ENCODE measurements around the gene GNS.

The GNS gene

DNA sequence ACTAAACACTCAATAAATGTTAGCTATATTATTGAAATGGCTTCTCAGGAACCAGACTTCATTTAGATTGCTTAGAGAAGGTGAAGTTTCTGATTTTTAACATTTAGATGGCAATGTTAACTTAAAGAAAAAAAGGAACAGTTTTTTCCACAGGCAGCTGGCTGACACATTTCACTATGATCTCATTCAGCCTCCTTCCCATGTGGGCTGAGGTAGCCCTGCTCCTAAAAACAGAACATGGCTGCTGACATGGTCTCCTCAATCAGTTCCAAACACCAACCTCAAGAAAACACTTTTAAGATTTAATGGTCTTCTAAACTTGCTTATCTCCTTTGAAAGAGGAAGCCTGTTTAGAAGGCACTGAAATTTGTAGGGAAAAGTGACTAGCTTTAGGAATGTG is 23.8 kb downstream of the GNS start:
- no peak for DNase-seq (ENCODE audit: low spot score)

DNA sequence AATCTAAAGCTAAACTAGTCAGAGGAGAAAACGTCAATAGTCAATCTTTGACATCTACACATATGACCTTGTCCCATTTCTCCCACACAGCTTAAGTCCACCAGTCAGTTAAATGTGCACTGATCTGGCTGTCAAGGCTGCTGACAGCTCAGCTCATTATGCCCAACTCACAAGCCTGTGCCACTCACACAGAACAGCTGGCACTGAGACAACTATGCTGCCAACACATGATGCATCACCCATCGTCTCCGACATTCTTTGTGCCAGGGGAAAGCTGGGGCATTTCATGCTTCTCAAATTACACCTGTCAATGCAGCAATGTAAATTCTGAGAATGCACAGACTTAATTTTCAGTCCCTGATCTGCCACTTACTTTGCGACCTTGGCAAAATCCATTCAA is 25.3 kb downstream of the GNS start:
- DNase-seq (ENCODE audit: low spot score), result no peak

DNA sequence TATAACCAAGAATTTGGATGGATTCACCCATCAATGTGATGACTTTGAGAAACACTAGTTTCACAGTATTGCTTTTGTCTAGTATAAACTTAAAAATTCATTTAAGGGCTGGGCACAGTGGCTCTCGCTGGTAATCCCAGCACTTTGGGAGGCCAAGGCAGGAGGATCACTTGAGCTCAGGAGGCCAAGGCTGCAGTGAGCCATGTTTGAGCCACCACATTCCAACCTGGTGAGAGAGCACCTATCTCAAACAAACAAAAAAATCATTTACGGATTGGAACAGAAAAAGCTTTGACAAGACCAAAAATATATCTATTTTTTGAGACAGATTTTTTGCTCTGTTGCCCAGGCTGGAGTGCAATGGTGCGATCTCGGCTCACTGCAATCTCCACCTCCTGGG is 27.5 kb downstream of the GNS start:
- DNase-seq (ENCODE audit: low spot score), result no peak

DNA sequence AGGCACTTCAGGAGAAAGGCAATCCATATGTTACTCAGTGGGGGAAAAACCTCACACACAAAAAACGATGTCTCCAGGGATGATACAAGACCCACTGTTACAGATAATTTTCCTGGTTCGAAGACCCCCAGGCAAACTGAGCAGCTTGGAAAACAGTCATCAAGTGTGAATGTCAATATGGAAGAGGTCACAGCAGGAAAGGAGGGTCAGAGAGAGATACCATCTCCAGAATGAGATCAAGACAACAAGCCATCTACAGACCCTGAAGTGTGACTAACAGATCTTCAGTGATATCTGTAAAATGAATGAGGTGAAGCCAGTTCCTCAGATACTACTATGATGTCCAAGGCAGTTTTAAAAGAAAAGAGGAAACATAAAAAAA is 28.6 kb downstream of the GNS start:
- DNase-seq (ENCODE audit: low spot score), result no peak

DNA sequence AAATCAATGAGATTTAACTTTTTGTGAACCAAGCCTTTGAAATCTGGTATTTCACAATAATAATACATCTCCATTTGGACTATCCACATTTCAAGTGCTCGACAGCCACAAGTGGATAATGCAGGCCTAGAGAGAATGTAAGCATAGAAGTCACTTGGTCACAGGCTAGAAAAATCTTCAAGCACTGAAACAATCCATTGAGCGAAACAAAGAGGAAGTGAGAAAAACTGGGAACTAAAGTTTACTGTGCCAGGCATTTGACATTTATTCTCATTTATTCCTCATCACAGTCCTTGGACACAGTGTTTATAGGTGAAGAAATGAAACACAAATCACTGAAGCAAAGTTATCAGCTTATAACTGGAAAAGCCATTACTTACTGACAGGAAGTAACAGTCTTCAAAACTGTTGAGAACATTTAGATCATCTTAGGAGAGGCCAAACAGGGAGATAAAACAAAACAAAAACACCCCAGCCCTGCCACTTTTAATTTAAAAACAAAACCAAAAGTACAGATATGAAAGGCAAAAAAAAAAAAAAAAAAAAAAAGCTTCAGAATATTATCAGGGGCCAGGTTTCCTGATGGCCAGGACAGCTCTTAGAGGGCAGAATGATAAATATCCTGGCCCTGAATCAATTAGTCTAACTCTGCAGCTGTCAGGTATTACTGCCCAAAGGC is 29.2 kb downstream of the GNS start:
- no peak for DNase-seq (ENCODE audit: low spot score)

DNA sequence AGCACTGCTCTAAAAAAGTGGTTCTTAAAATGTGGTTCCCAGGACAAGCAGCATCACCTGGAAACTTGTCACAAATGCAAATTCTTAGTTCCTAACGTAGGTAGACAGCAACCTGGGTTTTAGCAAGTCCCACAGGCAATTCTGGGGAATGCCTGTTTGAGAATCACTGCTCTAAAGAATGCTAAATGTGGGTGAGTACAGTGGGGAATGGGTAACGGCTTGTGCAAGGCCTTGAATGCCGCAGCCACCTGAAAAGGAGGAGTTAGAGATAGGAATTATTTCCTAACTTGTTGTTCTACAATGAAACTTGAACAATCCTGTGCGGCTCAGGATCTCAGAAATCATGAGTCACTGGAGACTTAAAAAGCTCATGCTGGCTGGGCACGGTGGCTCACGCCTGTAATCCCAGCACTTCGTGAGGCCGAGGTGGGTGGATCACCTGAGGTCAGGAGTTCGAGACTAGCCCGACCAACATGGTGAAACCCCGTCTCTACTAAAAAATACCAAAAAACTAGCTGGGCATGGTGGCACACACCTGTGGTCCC is 34.9 kb downstream of the GNS start:
- no peak for DNase-seq (ENCODE audit: low spot score)

DNA sequence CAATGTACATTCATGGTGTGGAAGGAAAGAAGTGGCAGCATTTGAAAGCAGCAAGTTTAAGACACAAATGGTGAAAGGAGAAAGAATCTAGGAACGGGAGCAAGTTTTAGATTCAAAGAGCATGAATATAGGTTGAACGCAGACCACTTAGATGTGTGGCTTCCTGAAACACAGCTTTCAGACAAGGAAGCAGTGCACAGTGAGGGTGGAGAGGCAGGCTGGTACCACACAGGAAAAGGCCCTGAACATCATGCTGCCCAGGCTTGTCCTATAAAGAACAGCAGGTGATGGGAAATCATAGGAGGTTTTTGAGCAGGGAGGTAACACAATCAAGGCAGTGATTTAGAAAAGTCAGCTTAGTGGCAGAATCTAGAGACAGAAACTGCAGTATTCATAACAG is 35.6 kb downstream of the GNS start:
- no peak for DNase-seq (ENCODE audit: low spot score)

DNA sequence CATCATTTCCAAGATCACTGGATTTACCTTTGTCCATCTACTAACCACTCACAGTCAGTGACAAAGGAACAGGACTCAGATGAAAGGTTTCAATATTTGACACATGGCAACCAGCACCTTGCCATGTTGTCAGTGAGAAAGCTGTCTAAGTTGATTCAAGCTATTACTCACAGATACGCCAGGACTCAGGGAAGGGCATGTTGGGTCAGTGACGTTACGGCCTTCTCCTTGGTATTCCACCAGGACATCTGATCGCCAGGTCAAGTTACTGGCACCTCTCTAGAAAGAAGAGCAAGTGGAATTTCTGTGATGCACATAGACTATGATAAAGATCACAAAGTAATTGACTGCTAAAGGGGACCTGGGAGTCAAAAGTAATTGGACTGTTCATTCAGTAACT is 36.4 kb downstream of the GNS start:
- no peak for DNase-seq (ENCODE audit: low spot score)

DNA sequence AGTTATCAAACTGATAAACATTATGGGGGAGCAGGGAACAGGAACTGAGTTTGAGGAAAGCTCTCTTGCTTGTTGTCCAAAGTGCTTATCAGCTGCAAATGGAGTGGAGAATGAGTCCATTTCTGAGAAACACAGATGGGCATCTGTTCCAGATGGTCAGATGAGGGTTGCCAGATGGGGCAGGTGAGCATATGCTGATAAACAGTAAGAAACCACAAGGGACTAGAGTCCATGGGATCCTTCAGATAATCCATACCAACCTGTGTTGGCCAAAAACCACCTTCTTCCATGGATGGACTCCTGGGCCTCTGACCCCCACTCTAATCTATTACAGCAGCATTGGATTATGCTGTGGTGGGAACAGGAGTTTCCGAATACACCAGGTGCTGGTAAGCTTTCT is 38.3 kb downstream of the GNS start:
- DNase-seq (ENCODE audit: low spot score), result no peak

DNA sequence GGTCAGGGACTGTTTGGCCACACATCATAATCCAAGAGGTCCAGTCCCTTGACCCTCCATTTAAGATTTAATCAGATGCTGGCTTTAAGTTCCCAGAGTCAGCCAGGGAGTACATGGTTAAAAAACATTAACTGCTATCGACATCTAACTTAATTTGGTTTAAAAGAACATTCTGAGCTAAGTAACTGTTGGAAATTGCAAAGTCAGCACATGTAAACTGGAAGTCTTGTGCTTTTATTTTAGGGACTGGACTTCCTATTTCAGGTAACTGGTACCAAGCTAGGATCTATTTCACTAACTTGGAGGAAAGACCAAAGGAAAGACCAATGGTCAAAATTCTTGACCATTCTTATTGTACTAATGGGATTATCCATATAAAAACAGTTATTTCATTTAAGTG is 40.6 kb downstream of the GNS start:
- no peak for DNase-seq (ENCODE audit: low spot score)

DNA sequence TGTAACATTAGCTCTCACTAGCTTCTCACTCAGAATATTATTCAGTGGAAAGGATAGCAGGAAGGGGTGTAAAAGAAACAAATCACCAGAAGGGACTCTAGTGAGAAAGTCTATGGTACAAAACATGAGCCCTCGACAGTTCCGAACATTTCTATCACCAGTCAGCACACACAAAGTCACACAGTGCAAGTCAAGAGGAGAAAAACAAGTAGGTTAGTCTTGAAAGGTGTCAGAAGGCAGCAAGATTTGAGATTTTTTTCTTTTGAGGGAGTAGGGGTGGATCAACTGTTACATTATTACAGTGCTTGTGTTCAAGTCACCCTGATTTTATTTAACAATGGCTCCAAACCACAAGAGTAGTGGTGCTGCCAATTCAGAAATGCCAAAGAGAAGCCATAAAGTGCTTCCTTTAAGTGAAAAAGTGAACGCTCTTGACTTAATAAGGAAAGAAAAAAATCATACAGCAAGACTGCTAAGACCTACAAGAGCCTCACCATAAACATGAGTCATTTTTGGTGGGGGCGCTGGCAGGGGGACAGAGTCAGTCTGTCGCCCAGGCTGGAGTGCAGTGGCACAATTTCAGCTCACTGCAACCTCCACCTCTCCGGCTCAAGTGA is 42.3 kb downstream of the GNS start:
- no peak for DNase-seq (ENCODE audit: low spot score)

DNA sequence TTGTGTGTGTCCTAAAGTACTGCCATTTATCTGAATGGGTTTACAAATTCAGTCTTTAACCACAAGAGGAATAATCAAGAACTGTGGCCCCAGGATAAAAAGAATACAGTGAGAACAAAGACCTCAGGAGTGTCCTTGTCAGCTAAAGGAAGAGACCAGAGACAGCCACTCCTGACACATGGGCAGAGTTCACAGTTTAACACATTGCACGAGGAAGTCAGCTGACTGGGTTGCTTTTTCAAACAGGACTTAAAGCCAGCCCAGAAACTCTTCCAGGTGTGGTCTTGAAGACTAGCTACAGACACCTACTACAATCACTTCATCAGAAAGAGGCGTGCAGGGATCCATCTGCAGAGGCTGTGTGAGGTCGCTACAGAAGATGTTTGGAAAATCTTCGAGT is 42.8 kb downstream of the GNS start:
- DNase-seq (ENCODE audit: low spot score), result no peak

DNA sequence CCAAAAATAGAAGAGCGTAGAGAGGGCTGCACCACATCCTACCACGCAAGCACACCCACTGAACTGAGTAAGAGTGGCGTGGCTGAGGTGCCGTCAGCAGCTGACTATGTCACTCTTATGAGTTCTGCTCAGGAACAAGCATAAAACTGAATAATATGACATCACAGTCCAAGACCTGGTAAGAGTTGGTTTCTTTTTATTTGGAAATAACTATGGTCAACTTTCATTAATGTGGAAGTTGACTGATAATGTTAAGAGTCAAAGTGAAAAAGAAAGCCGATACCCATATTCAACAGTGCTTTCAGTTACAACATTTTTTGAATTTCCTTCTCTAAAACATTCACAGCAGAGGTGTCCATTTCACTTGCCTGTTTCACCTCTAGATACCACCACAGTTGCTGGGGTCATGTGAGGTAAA is 44.6 kb downstream of the GNS start:
- no peak for DNase-seq (ENCODE audit: low spot score)

DNA sequence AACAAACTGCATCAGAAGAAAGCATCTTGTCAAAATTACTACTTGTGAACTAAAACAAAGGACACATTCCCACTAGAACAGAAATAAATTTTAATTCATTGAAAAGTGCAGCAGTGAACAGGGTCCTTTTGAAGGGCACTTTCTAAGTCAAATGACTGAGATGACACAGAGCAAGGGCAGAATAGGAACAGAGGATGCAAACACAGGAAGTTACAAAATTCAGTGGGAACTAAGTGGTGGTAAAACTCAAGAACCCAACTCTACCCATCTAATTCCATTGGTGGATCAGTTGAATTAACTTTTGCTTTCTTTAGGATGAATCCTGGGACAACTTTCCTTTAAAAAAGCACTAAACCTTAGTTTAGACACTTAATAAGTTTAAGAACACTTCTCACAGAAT is 45.8 kb downstream of the GNS start:
- DNase-seq (ENCODE audit: low spot score), result no peak

DNA sequence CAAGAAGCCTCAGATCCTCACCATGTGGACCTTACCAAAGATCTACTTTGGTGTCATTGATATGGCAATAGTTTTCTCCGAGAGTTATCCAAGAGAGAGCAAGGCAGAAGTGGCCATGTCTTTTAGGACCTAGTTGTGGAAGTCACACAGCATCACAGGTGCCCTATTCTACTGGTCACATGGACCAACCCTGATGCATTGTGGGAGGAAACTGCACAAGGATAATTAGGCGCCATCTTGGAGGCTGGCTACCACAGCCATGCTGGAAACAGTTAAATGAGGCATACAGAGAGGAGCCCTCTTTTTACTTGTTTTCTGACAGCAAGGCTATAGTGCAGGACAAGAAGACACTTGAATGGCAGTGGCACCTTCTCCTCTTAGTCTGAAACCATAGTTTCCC is 49.8 kb downstream of the GNS start:
- no peak for DNase-seq (ENCODE audit: low spot score)

DNA sequence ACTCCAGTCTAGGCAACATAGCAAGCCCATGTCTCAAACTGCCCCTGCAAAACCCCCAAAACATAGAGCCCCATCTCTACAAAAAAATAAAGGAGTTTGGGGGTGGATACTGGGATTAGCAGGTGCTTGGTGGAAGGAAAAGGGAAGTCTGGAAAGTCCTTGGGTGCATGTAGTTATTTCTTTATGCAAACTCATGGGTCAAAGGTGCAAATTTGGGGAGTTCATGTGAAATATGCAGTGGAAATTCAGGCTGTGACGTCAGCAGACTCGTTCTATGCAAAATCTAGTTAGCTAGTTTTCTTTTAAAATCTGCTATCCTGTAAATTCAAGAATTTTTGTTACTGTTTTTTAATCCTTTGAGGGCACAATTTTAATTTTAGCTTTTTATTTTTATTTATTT is 51.3 kb downstream of the GNS start:
- no peak for DNase-seq (ENCODE audit: low spot score)

DNA sequence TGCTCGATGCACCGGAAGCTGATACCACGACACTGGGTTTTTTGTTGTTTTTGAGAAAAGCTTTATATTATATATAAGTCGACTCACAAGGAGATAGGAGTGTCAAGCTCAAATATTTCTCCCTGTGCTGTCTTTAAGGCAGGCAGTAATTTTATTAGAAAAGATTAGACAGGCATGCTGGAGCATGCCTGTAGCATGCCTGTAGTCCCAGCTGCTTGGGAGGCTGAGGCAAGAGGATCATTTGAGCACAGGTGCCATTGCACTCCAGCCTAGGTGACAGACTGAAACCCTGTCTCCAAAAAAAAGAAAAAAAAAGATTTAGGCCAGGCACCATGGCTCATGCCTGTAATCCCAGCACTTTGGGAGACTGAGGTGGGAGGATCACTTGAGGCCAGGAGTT is 51.8 kb downstream of the GNS start:
- DNase-seq (ENCODE audit: low spot score), result no peak

DNA sequence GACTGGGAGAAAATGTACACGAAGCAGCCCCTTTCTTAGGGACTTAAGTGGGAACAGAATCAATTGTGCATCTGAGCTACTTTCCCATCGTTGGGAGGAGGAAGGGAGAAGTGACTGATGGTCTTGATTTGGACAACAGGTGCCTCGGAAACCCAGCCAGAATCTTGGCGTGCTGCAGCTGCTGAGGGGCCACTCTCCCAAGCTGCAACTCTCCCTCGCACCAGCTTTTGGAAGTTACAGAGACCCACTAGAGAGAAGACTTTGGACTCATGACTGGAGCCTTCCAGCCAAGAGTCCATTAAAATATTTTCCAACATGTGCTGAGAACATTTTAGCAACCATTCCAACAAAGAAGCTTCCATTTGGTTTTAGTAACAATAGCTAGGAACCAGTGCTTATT is 52.3 kb downstream of the GNS start:
- DNase-seq (ENCODE audit: low spot score), result no peak

DNA sequence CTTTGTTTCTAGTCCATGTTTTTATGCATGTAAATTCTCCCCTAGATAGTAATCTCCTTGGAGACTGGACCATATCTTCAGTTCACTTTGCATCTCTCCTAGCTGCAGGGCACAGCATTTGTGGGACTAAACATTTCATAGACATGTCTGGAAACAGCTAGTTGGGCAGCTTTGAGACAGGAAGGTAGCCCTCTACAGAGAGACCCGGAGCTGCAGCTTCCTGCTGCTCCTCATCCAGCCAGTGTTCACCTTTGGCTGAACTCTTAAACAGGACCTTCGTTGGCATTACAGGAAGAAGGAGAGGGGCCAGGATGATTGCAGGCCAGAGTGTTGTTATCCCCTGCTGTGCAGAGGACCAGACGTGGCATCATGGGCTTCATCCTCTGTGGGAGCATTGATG is 52.9 kb downstream of the GNS start:
- no peak for DNase-seq (ENCODE audit: low spot score)

DNA sequence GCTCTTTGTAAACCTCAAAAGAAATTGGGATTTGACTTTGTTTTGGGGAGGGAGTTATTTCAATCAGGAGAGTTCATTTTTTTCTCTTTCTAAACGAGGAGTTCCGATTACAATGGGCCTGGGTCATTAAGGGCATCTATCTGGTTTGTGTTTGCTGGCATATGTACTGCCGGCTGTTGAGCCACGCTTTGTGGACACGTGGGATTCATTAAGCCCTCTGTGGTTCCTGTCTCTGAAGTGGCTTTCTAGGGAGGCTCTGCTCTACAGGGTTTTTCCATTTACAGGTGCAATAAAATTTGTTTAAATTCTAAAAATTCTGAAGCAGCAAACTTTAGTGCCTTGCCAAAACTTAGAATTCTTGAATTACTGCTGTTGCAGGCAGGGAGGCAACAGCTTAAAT is 57.9 kb downstream of the GNS start:
- no peak for DNase-seq (ENCODE audit: low spot score)

DNA sequence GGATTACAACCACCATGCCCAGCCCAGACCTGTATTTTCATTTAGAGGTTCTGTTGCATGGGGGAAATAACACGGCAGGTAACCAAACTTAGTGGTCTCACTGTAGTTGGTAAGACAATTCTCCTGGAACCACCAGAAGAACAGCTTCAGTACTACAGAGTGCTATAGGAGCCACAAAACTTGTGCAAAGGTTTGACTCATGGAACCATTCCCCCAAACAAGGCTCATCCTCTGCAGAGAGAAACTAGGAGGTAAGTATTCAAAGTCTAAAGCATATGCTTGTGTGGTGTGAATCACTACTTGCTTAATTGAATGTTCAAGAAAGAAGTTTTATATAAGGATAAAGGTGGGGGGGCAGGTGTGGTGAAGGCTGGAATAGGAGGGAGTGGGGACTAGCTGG is 58.7 kb downstream of the GNS start:
- DNase-seq (ENCODE audit: low spot score), result no peak

DNA sequence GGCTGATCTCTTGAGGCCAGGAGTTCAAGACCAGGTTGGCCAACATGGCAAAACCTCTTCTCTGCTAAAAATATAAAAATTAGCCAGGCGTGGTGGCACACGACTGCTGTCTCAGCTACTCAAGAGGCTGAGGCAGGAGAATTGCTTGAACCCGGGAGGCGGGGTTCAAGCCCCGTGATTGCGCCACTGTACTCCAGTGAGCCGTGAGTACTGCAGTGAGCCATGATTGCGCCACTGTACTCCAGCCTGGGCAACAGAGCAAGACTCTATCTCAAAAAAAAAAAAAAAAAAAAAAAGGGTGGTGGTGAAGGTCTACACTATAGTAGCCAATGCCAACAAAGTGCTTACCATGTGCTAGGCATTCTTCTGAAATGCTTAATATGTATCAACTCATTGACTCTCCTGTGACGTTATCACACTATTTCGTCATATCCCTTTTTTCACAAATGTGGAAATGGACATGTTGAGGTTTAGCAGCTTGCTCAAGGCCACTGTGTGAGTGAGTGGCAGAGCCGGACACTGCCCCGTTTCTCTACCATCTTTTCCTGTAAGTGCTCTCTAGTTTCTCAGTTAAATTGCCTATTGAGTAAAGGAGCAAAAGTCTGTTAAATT is 59.6 kb downstream of the GNS start:
- DNase-seq (ENCODE audit: low spot score), result no peak

DNA sequence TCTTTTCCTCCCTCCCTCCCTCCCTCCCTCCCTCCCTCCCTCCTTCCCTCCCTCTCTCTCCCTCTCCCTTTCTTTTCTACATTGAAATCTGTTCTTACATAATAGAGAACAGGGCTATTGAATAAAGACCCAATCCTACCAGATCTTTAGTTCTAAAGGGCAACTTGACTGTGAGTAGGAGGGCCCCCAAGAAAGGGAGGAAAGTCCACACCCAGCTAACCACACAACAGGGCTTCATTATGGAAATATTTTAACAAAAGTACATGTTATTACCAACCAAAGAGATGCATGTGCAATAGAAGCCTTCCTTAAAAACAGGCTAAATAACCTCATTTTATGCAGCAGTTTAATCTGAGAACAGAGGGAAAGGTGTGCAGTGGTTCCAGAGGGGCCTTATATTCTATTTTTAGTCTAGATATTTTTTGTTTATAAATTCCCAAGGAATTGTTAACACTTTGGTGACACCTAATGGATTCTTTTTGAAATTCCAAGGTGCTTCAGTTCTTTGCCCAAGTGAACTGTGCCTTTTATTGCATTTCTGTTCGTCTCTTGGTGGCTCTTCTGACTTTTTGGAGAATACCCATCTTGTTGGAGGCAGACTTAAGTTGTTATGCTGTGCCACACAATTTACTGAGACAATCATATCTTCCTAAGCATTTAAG is 63.0 kb downstream of the GNS start:
- peak; percentile 33 for DNase-seq (ENCODE audit: low spot score)
